Lung (tissue), 12 donors: ENCODE measurements around the gene MYRIP. TPM values are rescaled to one million over a fixed set of nuclear protein-coding genes. Genes with fewer than 3 reads are reported as not detected.

Experiments
- ATAC-seq: fragments of 200-7000 bp; cut with Tn5 transposase; one replicate; pipeline ENCODE4 v1.9.1; 2020; ENCODE audit warnings: moderate number of reproducible peaks; ENCODE audit not compliant: insufficient read depth, low FRiP score
- DNase-seq, 3 donors: peaks; one replicate each; pipeline ENCODE4 v3.0.0-alpha.2; 2013 to 2017
- H3K27ac ChIP-seq, 2 donors: one replicate each; pipeline ENCODE4 v1.5.1; 2013; ENCODE audit warnings: mild to moderate bottlenecking in 2 of 2, moderate library complexity in 2 of 2, control low read depth in 1 of 2, inconsistent platforms in 1 of 2, low read depth in 1 of 2, low read length in 1 of 2
- H3K27me3 ChIP-seq, 3 donors: one replicate each; pipeline ENCODE4 v1.5.1; 2013; ENCODE audit warnings: low read length in 2 of 3; ENCODE audit not compliant: control insufficient read depth in 3 of 3, insufficient read depth in 3 of 3
- H3K36me3 ChIP-seq, 4 donors: one replicate each; pipeline ENCODE4 v1.5.1; 2013; ENCODE audit warnings: low read length in 4 of 4, mild to moderate bottlenecking in 1 of 4, moderate library complexity in 1 of 4; ENCODE audit not compliant: control insufficient read depth in 4 of 4, insufficient read depth in 4 of 4
- H3K4me1 ChIP-seq, 5 donors: one replicate each; pipeline ENCODE4 v1.5.1; 2013; ENCODE audit warnings: low read length in 5 of 5, mild to moderate bottlenecking in 2 of 5, moderate library complexity in 1 of 5; ENCODE audit not compliant: control insufficient read depth in 5 of 5, insufficient read depth in 5 of 5
- H3K4me3 ChIP-seq: one replicate; pipeline ENCODE4 v1.5.1; 2013; ENCODE audit warnings: mild to moderate bottlenecking, control low read depth, moderate library complexity
- H3K9ac ChIP-seq, 2 donors: one replicate each; pipeline ENCODE4 v1.5.1; 2013; ENCODE audit warnings: low read length in 2 of 2, control low read depth in 1 of 2; ENCODE audit not compliant: insufficient read depth in 1 of 2
- H3K9me3 ChIP-seq, 4 donors: one replicate each; pipeline ENCODE4 v1.5.1; 2013; ENCODE audit warnings: low read length in 3 of 4, mild to moderate bottlenecking in 1 of 4, moderate library complexity in 1 of 4; ENCODE audit not compliant: control insufficient read depth in 4 of 4, insufficient read depth in 3 of 4
- WGBS, 2 donors: extraction: QIAGEN DNeasy Blood & Tissue Kit; methylation state at CpG; one replicate each; pipeline ENCODE4 v1.1.7; 2013; 5-methylcytosine and 5-hydroxymethylcytosine counted together
- polyA plus RNA-seq, 2 donors: library from polyadenylated mRNA; stranded (reverse); fragments of 200-250 nt; gene quantifications; one replicate each; pipeline ENCODE4 v1.2.1, GENCODE V29; 2013
- total RNA-seq, 2 donors: library from RNA; depleted of rRNA in 1 of 2; stranded (reverse); fragments of >200 nt in 1 of 2; gene quantifications; one replicate each; pipeline ENCODE4 v1.2.1, GENCODE V29; 2014 to 2021
- TF ChIP-seq, protein P1 (sequence below): IDR thresholded peaks from 2 replicates; pipeline ENCODE4 v1.5.1; 2012; ENCODE audit warnings: mild to moderate bottlenecking; ENCODE audit errors: control extremely low read depth, extremely low read depth
- donor health status: control.
- donor health status: control.
- donor health status: Bipolar disorder and iron deficiency.
- donor health status: healthy.
- donor health status: DM: yes; HTN: yes; CAD: no.

The MYRIP gene
- total and polyA plus RNA-seq, 4 donors = 0.30 to 2.5 (median 0.77) TPM

DNA sequence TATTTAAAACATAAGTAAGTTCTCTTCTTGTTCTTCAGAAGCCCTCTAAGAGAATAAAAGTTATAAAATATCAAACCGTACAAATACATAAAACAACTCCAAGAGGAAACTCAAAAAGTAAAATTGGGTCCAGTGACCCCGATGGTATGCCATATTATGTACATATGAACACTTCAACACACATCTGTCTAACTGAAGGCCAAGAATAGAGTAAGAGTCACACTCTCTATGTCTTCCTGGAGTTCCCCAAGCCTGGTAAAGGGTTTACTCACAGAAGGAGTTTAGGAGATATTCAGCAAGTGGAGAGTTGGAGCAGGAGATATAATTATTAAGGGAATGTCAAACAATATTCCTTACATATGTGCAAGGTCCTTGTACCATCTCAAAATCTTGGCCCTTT is 398.8 kb downstream of the MYRIP start:
- TF ChIP-seq, protein P1, sequence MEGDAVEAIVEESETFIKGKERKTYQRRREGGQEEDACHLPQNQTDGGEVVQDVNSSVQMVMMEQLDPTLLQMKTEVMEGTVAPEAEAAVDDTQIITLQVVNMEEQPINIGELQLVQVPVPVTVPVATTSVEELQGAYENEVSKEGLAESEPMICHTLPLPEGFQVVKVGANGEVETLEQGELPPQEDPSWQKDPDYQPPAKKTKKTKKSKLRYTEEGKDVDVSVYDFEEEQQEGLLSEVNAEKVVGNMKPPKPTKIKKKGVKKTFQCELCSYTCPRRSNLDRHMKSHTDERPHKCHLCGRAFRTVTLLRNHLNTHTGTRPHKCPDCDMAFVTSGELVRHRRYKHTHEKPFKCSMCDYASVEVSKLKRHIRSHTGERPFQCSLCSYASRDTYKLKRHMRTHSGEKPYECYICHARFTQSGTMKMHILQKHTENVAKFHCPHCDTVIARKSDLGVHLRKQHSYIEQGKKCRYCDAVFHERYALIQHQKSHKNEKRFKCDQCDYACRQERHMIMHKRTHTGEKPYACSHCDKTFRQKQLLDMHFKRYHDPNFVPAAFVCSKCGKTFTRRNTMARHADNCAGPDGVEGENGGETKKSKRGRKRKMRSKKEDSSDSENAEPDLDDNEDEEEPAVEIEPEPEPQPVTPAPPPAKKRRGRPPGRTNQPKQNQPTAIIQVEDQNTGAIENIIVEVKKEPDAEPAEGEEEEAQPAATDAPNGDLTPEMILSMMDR = no peak
- H3K36me3 ChIP-seq = no peaks in the 10 kb centered on the region
- 93 to 97% methylated on average over 2 of the region's 2 CpGs for WGBS, 2 donors
- H3K9me3 ChIP-seq = no peaks in the 10 kb centered on the region
- DNase-seq (no peak), ATAC-seq (no peak)
- H3K27ac ChIP-seq = no peak overlapping the region
- no peak overlapping the region for H3K9ac ChIP-seq
- no peaks in the 10 kb centered on the region for H3K27me3 ChIP-seq
- no peak overlapping the region for H3K4me3 ChIP-seq
- no peaks in the 10 kb centered on the region for H3K4me1 ChIP-seq

DNA sequence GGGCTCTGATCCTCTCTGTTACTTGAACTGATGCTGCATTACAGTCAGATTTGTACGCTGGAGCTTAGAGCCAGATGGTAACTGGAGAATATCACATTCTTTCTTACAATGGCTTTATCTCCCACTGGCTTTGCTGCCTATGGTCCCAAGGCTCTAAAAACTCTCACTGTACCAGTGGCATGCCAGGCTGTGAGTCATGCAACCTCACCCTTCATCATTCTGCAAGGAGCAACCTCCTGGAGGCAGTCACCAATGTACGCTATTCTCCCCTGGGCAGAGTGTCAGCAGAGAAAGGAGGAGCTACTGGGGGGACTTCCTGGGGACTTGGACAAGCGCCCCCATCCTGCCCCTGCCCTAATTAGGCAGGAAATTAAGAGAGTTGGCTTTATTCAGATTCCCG is 402.2 kb downstream of the MYRIP start:
- Histone ChIP-seq H3K36me3 (no peaks in the 10 kb centered on the region), H3K4me3 (no peak overlapping the region), H3K27me3 (no peaks in the 10 kb centered on the region), H3K9ac (no peak overlapping the region), H3K27ac (no peak overlapping the region), H3K4me1 (no peaks in the 10 kb centered on the region), H3K9me3 (peaks cover 0 to 3% (median 0%) of the 10 kb centered on the region in 4 donors)
- DNase-seq (no peak), ATAC-seq (no peak)
- TF ChIP-seq, protein P1 = no peak
- 91 to 92% methylated on average over 4 of the region's 4 CpGs for WGBS, 2 donors

DNA sequence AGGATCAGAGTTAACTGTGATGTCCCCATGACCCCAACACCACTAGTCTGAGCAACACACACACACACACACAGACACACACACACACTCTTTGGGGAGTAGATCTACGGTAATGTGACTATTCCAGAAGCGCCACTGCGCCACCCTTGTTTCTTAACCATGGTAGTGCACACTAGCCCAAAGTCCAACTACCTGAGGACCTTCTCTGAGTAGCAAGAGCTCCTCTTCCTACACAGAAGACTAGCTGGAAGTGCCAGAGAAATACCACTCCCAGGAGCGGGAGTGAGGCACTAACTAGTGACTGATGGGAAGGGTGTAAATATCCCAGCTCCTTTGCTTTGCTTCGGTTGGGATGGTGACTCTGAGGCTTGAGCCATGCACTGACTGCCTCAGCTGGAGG is 404.1 kb downstream of the MYRIP start:
- Histone ChIP-seq H3K36me3 (no peaks in the 10 kb centered on the region), H3K9ac (no peak overlapping the region), H3K4me3 (no peak overlapping the region), H3K27ac (no peak overlapping the region), H3K27me3 (no peaks in the 10 kb centered on the region), H3K4me1 (no peaks in the 10 kb centered on the region), H3K9me3 (peaks cover 0 to 3% (median 0%) of the 10 kb centered on the region in 4 donors)
- DNase-seq (no peak), ATAC-seq (no peak)
- 74 to 75% methylated on average over 5 of the region's 5 CpGs for WGBS, 2 donors
- TF ChIP-seq, protein P1 = no peak

DNA sequence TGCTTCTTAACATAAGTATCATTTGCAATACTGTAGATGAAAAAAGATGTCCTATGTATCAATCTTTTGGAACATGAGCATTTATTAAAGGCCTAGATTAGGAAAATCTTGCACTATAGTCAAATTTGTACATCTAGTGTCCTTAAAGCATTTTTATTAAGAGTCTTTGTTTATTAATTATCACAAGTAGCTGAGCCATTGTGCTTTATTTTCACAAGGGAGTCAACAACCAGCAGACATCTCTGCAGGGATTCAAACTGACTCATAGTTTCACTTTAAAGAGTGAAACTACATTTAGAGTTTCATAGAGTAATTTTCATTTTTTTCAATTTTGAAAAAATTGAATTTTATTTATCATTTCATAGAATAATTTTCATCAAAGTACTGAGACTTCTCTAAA is 405.6 kb downstream of the MYRIP start:
- H3K27me3 ChIP-seq = no peaks in the 10 kb centered on the region
- H3K27ac ChIP-seq = no peak overlapping the region
- H3K9me3 ChIP-seq = peaks cover 0 to 3% (median 0%) of the 10 kb centered on the region in 4 donors
- DNase-seq (no peak), ATAC-seq (no peak)
- H3K36me3 ChIP-seq = no peaks in the 10 kb centered on the region
- no peaks in the 10 kb centered on the region for H3K4me1 ChIP-seq
- H3K9ac ChIP-seq = no peak overlapping the region
- H3K4me3 ChIP-seq = no peak overlapping the region
- TF ChIP-seq, protein P1 = no peak
